Karpas-422 (cell line): ENCODE data around the gene IQCH. TPM values are rescaled to one million over a fixed set of nuclear protein-coding genes. Genes with fewer than 3 reads are reported as not detected.

ENCODE experiments used
- DNase-seq: peaks from one replicate; pipeline ENCODE4 v3.0.0-alpha.2; 2015
- H2AFZ ChIP-seq: fragments of 200-600 bp; sonication (generic); 2 replicates; pipeline ENCODE4 v1.6.1; 2014; ENCODE audit warnings: antibody characterized with exemption, low read length, mixed read lengths
- H3K27ac ChIP-seq: fragments of 200-600 bp; sonication (generic); 2 replicates; pipeline ENCODE4 v1.5.1; 2014; ENCODE audit warnings: mild to moderate bottlenecking, low read length, moderate library complexity
- H3K27me3 ChIP-seq: fragments of 200-600 bp; sonication (generic); 2 replicates; pipeline ENCODE4 v1.6.1; 2014; ENCODE audit warnings: low read length, mixed read lengths
- H3K36me3 ChIP-seq: fragments of 200-600 bp; sonication (generic); 2 replicates; pipeline ENCODE4 v1.6.1; 2014; ENCODE audit warnings: low read length, mixed read lengths; ENCODE audit not compliant: insufficient read depth
- H3K4me1 ChIP-seq: fragments of 200-600 bp; sonication (generic); 2 replicates; pipeline ENCODE4 v1.6.1; 2014; ENCODE audit warnings: mild to moderate bottlenecking, low read length, mixed read lengths
- H3K4me2 ChIP-seq: fragments of 200-600 bp; sonication (generic); 2 replicates; pipeline ENCODE4 v1.6.1; 2014; ENCODE audit warnings: low read length, low read depth, mild to moderate bottlenecking; ENCODE audit not compliant: poor library complexity, severe bottlenecking
- H3K4me3 ChIP-seq: fragments of 200-600 bp; sonication (generic); 2 replicates; pipeline ENCODE4 v1.5.1; 2014; ENCODE audit warnings: mild to moderate bottlenecking, antibody characterized with exemption, low read length, mixed read lengths
- H3K79me2 ChIP-seq: fragments of 200-600 bp; sonication (generic); 2 replicates; pipeline ENCODE4 v1.6.1; 2014; ENCODE audit warnings: mild to moderate bottlenecking, low read length, mixed read lengths
- H3K9ac ChIP-seq: fragments of 200-600 bp; sonication (generic); 2 replicates; pipeline ENCODE4 v1.6.0; 2014; ENCODE audit warnings: low read length
- H3K9me2 ChIP-seq: fragments of 200-600 bp; sonication (generic), shearing (Covaris generic); replicated peaks from 2 replicates; pipeline ENCODE4 v1.6.0; 2014; ENCODE audit warnings: mild to moderate bottlenecking, low read length, moderate library complexity; ENCODE audit not compliant: insufficient read depth
- H3K9me3 ChIP-seq: fragments of 300-700, 200-600 bp; sonication (generic); 2 replicates; pipeline ENCODE4 v1.6.1; 2014; ENCODE audit warnings: low read length, mixed read lengths
- H4K20me1 ChIP-seq: fragments of 200-600 bp; sonication (generic); 2 replicates; pipeline ENCODE4 v1.6.1; 2014; ENCODE audit warnings: mild to moderate bottlenecking, antibody characterized with exemption, low read length, low read depth; ENCODE audit not compliant: insufficient read depth
- total RNA-seq: library from RNA; depleted of rRNA; stranded (reverse); fragments of >200 nt; shearing (Covaris generic); gene quantifications from 2 replicates; pipeline ENCODE4 v1.2.3, GENCODE V29; 2014; ENCODE audit warnings: low replicate concordance; rRNA removed

IQCH gene
- total RNA-seq: 2.4 and 4.0 TPM in 2 replicates

GRCh38 chr15:67254238-67255175 is at the start of gene IQCH, which contains the start of gene AAGAB:
TSS of gene IQCH (plus strand) at chr15:67254786. CDS start at chr15:67254897, 111 bp downstream.
TSS of gene AAGAB (minus strand) at chr15:67254661. CDS start at chr15:67254631, 30 bp downstream.
- Histone ChIP-seq H3K27ac (peak within 1 kb of the TSS; percentile 16; the same call in 1 of the 2 replicates), H3K36me3 (0 out of 2 replicates have a peak, but pooled peaks cover 3% of the 10 kb centered on the region), H3K4me1 (peaks cover 15% of the 10 kb centered on the region), H4K20me1 (peaks cover 14% of the 10 kb centered on the region), H3K9me2 (no peaks in the 10 kb centered on the region), H3K9me3 (no peaks in the 10 kb centered on the region), H3K4me2 (peak within 1 kb of the TSS; percentile 90), H3K4me3 (peak within 1 kb of the TSS; percentile 90), H3K9ac (peak within 1 kb of the TSS; percentile 79), H3K27me3 (no peaks in the 10 kb centered on the region), H3K79me2 (peaks cover 30% of the 10 kb centered on the region), H2AFZ (peak within 1 kb of the TSS; percentile 87)
- DNase-seq: peak; percentile 98

- H3K36me3 ChIP-seq: peaks cover 10% of the 10 kb centered on the region; the same call in 1 of the 2 replicates
- H3K9me3 ChIP-seq: no peaks in the 10 kb centered on the region
- no peaks in the 10 kb centered on the region for H3K79me2 ChIP-seq
- H3K27ac ChIP-seq: no peak overlapping the region
- H3K9ac ChIP-seq: no peak overlapping the region
- no peaks in the 10 kb centered on the region for H4K20me1 ChIP-seq
- DNase-seq: no peak
- no peaks in the 10 kb centered on the region for H3K9me2 ChIP-seq
- no peaks in the 10 kb centered on the region for H3K27me3 ChIP-seq
- H3K4me2 ChIP-seq: no peak overlapping the region
- H3K4me1 ChIP-seq: peaks cover 6% of the 10 kb centered on the region
- no peak overlapping the region for H3K4me3 ChIP-seq
- no peak overlapping the region for H2AFZ ChIP-seq
Observed at GRCh38 chr15:67207555-67208207, 46.9 kb upstream of the IQCH start.

- no peak overlapping the region for H3K27ac ChIP-seq
- H4K20me1 ChIP-seq: no peaks in the 10 kb centered on the region
- H3K4me3 ChIP-seq: no peak overlapping the region
- H2AFZ ChIP-seq: no peak overlapping the region
- H3K79me2 ChIP-seq: no peaks in the 10 kb centered on the region
- H3K9me2 ChIP-seq: no peaks in the 10 kb centered on the region
- no peaks in the 10 kb centered on the region for H3K27me3 ChIP-seq
- H3K36me3 ChIP-seq: peaks cover 10% of the 10 kb centered on the region; the same call in 1 of the 2 replicates
- peaks cover 6% of the 10 kb centered on the region for H3K4me1 ChIP-seq
- H3K4me2 ChIP-seq: no peak overlapping the region
- no peaks in the 10 kb centered on the region for H3K9me3 ChIP-seq
- H3K9ac ChIP-seq: no peak overlapping the region
- DNase-seq: no peak
Observed at GRCh38 chr15:67208396-67208795, 46.2 kb upstream of the IQCH start.

- no peaks in the 10 kb centered on the region for H3K79me2 ChIP-seq
- H3K4me3 ChIP-seq: no peak overlapping the region
- DNase-seq: no peak
- H3K9me3 ChIP-seq: no peaks in the 10 kb centered on the region
- no peak overlapping the region for H3K9ac ChIP-seq
- no peak overlapping the region for H3K4me2 ChIP-seq
- no peaks in the 10 kb centered on the region for H4K20me1 ChIP-seq
- no peak overlapping the region for H3K27ac ChIP-seq
- H3K9me2 ChIP-seq: no peaks in the 10 kb centered on the region
- no peak overlapping the region for H2AFZ ChIP-seq
- H3K4me1 ChIP-seq: peaks cover 14% of the 10 kb centered on the region
- no peaks in the 10 kb centered on the region for H3K27me3 ChIP-seq
- H3K36me3 ChIP-seq: peaks cover 10% of the 10 kb centered on the region; the same call in 1 of the 2 replicates
Observed at GRCh38 chr15:67210555-67211168, 43.9 kb upstream of the IQCH start.

- H3K4me2 ChIP-seq: no peak overlapping the region
- DNase-seq: no peak
- no peaks in the 10 kb centered on the region for H3K79me2 ChIP-seq
- H2AFZ ChIP-seq: no peak overlapping the region
- H3K36me3 ChIP-seq: peaks cover 10% of the 10 kb centered on the region; the same call in 1 of the 2 replicates
- no peaks in the 10 kb centered on the region for H3K9me2 ChIP-seq
- no peaks in the 10 kb centered on the region for H4K20me1 ChIP-seq
- peaks cover 16% of the 10 kb centered on the region for H3K4me1 ChIP-seq
- no peak overlapping the region for H3K4me3 ChIP-seq
- H3K27ac ChIP-seq: no peak overlapping the region
- no peak overlapping the region for H3K9ac ChIP-seq
- no peaks in the 10 kb centered on the region for H3K9me3 ChIP-seq
- no peaks in the 10 kb centered on the region for H3K27me3 ChIP-seq
Observed at GRCh38 chr15:67212684-67213367, 41.8 kb upstream of the IQCH start.

GRCh38 chr15:67215102-67215501 is 39.5 kb upstream of the IQCH start:
- no peak overlapping the region for H3K9ac ChIP-seq
- H3K9me2 ChIP-seq: no peaks in the 10 kb centered on the region
- no peak for DNase-seq
- peaks cover 10% of the 10 kb centered on the region for H3K4me1 ChIP-seq
- no peaks in the 10 kb centered on the region for H3K36me3 ChIP-seq
- no peak overlapping the region for H3K27ac ChIP-seq
- no peaks in the 10 kb centered on the region for H4K20me1 ChIP-seq
- H3K9me3 ChIP-seq: no peaks in the 10 kb centered on the region
- peak overlapping the region; percentile 53 for H3K4me2 ChIP-seq
- H2AFZ ChIP-seq: no peak overlapping the region
- no peak overlapping the region for H3K4me3 ChIP-seq
- H3K79me2 ChIP-seq: no peaks in the 10 kb centered on the region
- H3K27me3 ChIP-seq: no peaks in the 10 kb centered on the region

GRCh38 chr15:67216859-67217258 is 37.7 kb upstream of the IQCH start:
- no peaks in the 10 kb centered on the region for H3K79me2 ChIP-seq
- H4K20me1 ChIP-seq: no peaks in the 10 kb centered on the region
- H3K9me3 ChIP-seq: no peaks in the 10 kb centered on the region
- no peak overlapping the region for H3K4me2 ChIP-seq
- no peaks in the 10 kb centered on the region for H3K27me3 ChIP-seq
- DNase-seq: no peak
- H3K9ac ChIP-seq: no peak overlapping the region
- no peaks in the 10 kb centered on the region for H3K9me2 ChIP-seq
- no peak overlapping the region for H2AFZ ChIP-seq
- H3K4me1 ChIP-seq: peaks cover 10% of the 10 kb centered on the region
- no peak overlapping the region for H3K27ac ChIP-seq
- H3K36me3 ChIP-seq: no peaks in the 10 kb centered on the region
- no peak overlapping the region for H3K4me3 ChIP-seq
